HCT116 (cell line): ENCODE results near the gene PEAK1. TPM values are rescaled to one million over a fixed set of nuclear protein-coding genes. Genes with fewer than 3 reads are reported as not detected.

ENCODE experiments used
- ATAC-seq: fragments of 200-7000 bp; cut with Tn5 transposase; 2 replicates; pipeline ENCODE4 v1.9.1; 2020; ENCODE audit warnings: mild to moderate bottlenecking, moderate library complexity
- BruUV-seq: library from RNA; stranded (reverse); fragments of 400-500 nt; replicated peaks from 2 replicates; lab custom pipeline; 2021; lab: Mats Ljungman, UMichigan
- CTCF ChIA-PET: fragments of 300-600 bp; sonication (Branson Sonifier 250); formaldehyde crosslinking; loops from one replicate; lab custom pipeline; 2021; ENCODE audit warnings: antibody characterized with exemption; lab: Charles Lee
- POLR2A ChIA-PET: fragments of 300-600, 350-600 bp; sonication (Branson Sonifier 250); formaldehyde crosslinking; loops from one replicate; lab custom pipeline; 2021; ENCODE audit warnings: antibody characterized with exemption; lab: Charles Lee
- RAD21 ChIA-PET, 2 experiments: fragments of 300-600 bp; sonication (Branson Sonifier 250); formaldehyde crosslinking; loops; one replicate each; lab custom pipeline; 2023; ENCODE audit warnings: low total read pairs in 2 of 2; ENCODE audit not compliant: uncharacterized antibody in 2 of 2, unreplicated experiment in 2 of 2, low non-redundant PET in 1 of 2; lab: Charles Lee
- DNase-seq: peaks from one replicate; pipeline ENCODE4 v3.0.0-alpha.2; 2010; ENCODE audit warnings: low read depth, low spot score
- H2AFZ ChIP-seq: fragments of 200-600 bp; shearing (Covaris generic), sonication (generic); 2 replicates; pipeline ENCODE4 v1.6.1; 2017; ENCODE audit warnings: low read depth, mixed run types, mixed read lengths, antibody characterized with exemption, low read length; ENCODE audit not compliant: poor library complexity, severe bottlenecking
- H3K27ac ChIP-seq: 2 replicates; pipeline ENCODE4 v1.5.1; 2012; ENCODE audit warnings: low read depth, low read length
- H3K27me3 ChIP-seq: fragments of 200-600 bp; sonication (generic); 2 replicates; pipeline ENCODE4 v1.6.1; 2016; ENCODE audit warnings: mixed run types, low read length, mixed read lengths; ENCODE audit not compliant: insufficient read depth
- H3K36me3 ChIP-seq, 2 experiments: fragments of 200-500 bp in 1 of 2; fragments of 200-600 bp in 1 of 2; sonication (Bioruptor generic) in 1 of 2; sonication (generic) in 1 of 2; 2 replicates each; pipeline versions ENCODE4 v1.5.1 to v1.6.1; 2014 to 2016; ENCODE audit warnings: low read length in 2 of 2, inconsistent platforms in 1 of 2, mixed read lengths in 1 of 2, mixed run types in 1 of 2; ENCODE audit not compliant: insufficient read depth in 2 of 2, control insufficient read depth in 1 of 2
- H3K4me1 ChIP-seq, 2 experiments: fragments of 200-600 bp in 1 of 2; sonication (generic) in 1 of 2; 2 replicates each; pipeline versions ENCODE4 v1.5.1 to v1.6.1; 2012 to 2017; ENCODE audit warnings: low read length in 2 of 2, inconsistent platforms in 1 of 2, mild to moderate bottlenecking in 1 of 2, mixed read lengths in 1 of 2, mixed run types in 1 of 2, moderate library complexity in 1 of 2; ENCODE audit not compliant: insufficient read depth in 2 of 2, control insufficient read depth in 1 of 2
- H3K4me2 ChIP-seq: fragments of 200-600 bp; sonication (generic); 2 replicates; pipeline ENCODE4 v1.6.1; 2017; ENCODE audit warnings: mixed run types, low read length, mixed read lengths
- H3K4me3 ChIP-seq, 2 experiments: fragments of 200-600 bp in 1 of 2; sonication (generic) in 1 of 2; replicated peaks in 1 of 2; 2 replicates each; pipeline ENCODE4 v1.5.1; 2011 to 2016; ENCODE audit warnings: low read length in 2 of 2, control low read depth in 1 of 2, low read depth in 1 of 2, mild to moderate bottlenecking in 1 of 2, mixed read lengths in 1 of 2, mixed run types in 1 of 2
- H3K79me2 ChIP-seq: fragments of 200-600 bp; sonication (generic); 2 replicates; pipeline ENCODE4 v1.6.1; 2017; ENCODE audit warnings: mild to moderate bottlenecking, mixed run types, low read length, moderate library complexity, mixed read lengths; ENCODE audit not compliant: insufficient read depth
- H3K9ac ChIP-seq: fragments of 200-600 bp; sonication (generic); 2 replicates; pipeline ENCODE4 v1.6.1; 2016; ENCODE audit warnings: low read length, mixed read lengths
- H3K9me2 ChIP-seq: fragments of 200-600 bp; sonication (generic), shearing (Covaris generic); 2 replicates; pipeline ENCODE4 v1.6.1; 2017; ENCODE audit warnings: mixed run types, mild to moderate bottlenecking, moderate library complexity; ENCODE audit not compliant: insufficient read depth
- H3K9me3 ChIP-seq, 2 experiments: fragments of 200-500 bp in 1 of 2; fragments of 200-600 bp in 1 of 2; sonication (Bioruptor generic) in 1 of 2; sonication (generic) in 1 of 2; 2 replicates each; pipeline ENCODE4 v1.6.1; 2014 to 2017; ENCODE audit warnings: low read length in 2 of 2, mixed read lengths in 2 of 2, inconsistent platforms in 1 of 2, low read depth in 1 of 2, mild to moderate bottlenecking in 1 of 2, mixed run types in 1 of 2, moderate library complexity in 1 of 2; ENCODE audit not compliant: control insufficient read depth in 1 of 2, insufficient read depth in 1 of 2
- H4K20me1 ChIP-seq: fragments of 200-600 bp; sonication (generic), shearing (Covaris generic); 2 replicates; pipeline ENCODE4 v1.6.1; 2017; ENCODE audit warnings: mixed run types, mild to moderate bottlenecking, moderate library complexity; ENCODE audit not compliant: insufficient read depth
- CBX3 ChIP-seq: IDR thresholded peaks from 2 replicates; pipeline ENCODE4 v1.6.1; 2012; ENCODE audit warnings: low read depth
- CEBPB ChIP-seq: IDR thresholded peaks from 2 replicates; pipeline ENCODE4 v1.6.1; 2012; ENCODE audit warnings: low read depth
- JUND ChIP-seq: IDR thresholded peaks from 2 replicates; pipeline ENCODE4 v1.6.1; 2012
- REST ChIP-seq: IDR thresholded peaks from 2 replicates; pipeline ENCODE4 v1.6.1; 2012; ENCODE audit warnings: low read depth
- SP1 ChIP-seq: IDR thresholded peaks from 2 replicates; pipeline ENCODE4 v1.6.1; 2012; ENCODE audit warnings: low read depth
- SRF ChIP-seq: IDR thresholded peaks from 2 replicates; pipeline ENCODE4 v1.6.1; 2012; ENCODE audit warnings: low read depth
- YY1 ChIP-seq: IDR thresholded peaks from 2 replicates; pipeline ENCODE4 v1.6.1; 2011; ENCODE audit warnings: low read length, low read depth, moderate library complexity, mild to moderate bottlenecking; ENCODE audit not compliant: insufficient replicate concordance; ENCODE audit errors: extremely low read depth
- ZBTB33 ChIP-seq: IDR thresholded peaks from 2 replicates; pipeline ENCODE4 v1.6.1; 2011; ENCODE audit warnings: mild to moderate bottlenecking, low read length, moderate library complexity; ENCODE audit not compliant: insufficient replicate concordance; ENCODE audit errors: extremely low read depth
- intact Hi-C: fragments of 100-400 bp; cut with micrococcal nuclease; formaldehyde crosslinking; loops from 2 replicates; pipeline ENCODE4 v1.10.0; 2022
- total RNA-seq: library from RNA; stranded (reverse); gene quantifications from one replicate; pipeline ENCODE4 v1.2.1, GENCODE V29; 2021; ENCODE audit not compliant: unreplicated experiment

The PEAK1 gene
- total RNA-seq, 1 experiment from 2014 or later = 23.4 TPM

GRCh38 chr15:77311020-77311419 lies 108.9 kb downstream of the PEAK1 start:
- Histone ChIP-seq H3K27me3 (no peaks in the 10 kb centered on the region), H3K4me1 (peaks cover 9 to 15% of the 10 kb centered on the region in 2 experiments; a peak in 3 of 4 replicates), H3K9ac (no peak overlapping the region), H3K4me2 (no peak overlapping the region), H3K4me3 (no peak overlapping the region), H3K36me3 (no peaks in the 10 kb centered on the region), H3K79me2 (no peaks in the 10 kb centered on the region), H3K9me2 (no peaks in the 10 kb centered on the region), H3K27ac (no peak overlapping the region), H3K9me3 (no peaks in the 10 kb centered on the region), H2AFZ (no peak overlapping the region), H4K20me1 (no peaks in the 10 kb centered on the region)
- ChIA-PET POLR2A (no interaction called here), RAD21 (no interaction called here), CTCF (no interaction called here)
- ATAC-seq (no peak), DNase-seq (no peak)
- TF ChIP-seq REST (no peak), CBX3 (no peak), YY1 (no peak), JUND (no peak), CEBPB (no peak), SP1 (no peak), ZBTB33 (no peak), SRF (no peak)
- BruUV-seq = no TSS peak
- intact Hi-C loops = no loop called here
